Mucosa of descending colon (tissue), 3 donors: Measurements from ENCODE around the gene TRIM23. TPM values are rescaled to one million over a fixed set of nuclear protein-coding genes. Genes with fewer than 3 reads are reported as not detected.
A peak's percentile ranks its signal among the peaks of the same experiment; 100 is the strongest.

Source experiments
- ATAC-seq: fragments of 200-7000 bp; cut with Tn5 transposase; one replicate; pipeline ENCODE4 v1.9.1; 2020; ENCODE audit warnings: mild to moderate bottlenecking, moderate library complexity
- DNase-seq, 3 donors: peaks; one replicate each; pipeline ENCODE4 v3.0.0-alpha.2; 2020
- H3K36me3 ChIP-seq: fragments of 200-600 bp; one replicate; pipeline ENCODE4 v1.8.0; 2021; ENCODE audit warnings: low read depth, mild to moderate bottlenecking
- H3K4me1 ChIP-seq: fragments of 200-600 bp; one replicate; pipeline ENCODE4 v1.8.0; 2021; ENCODE audit warnings: low read depth, mild to moderate bottlenecking
- H3K4me3 ChIP-seq: fragments of 200-600 bp; one replicate; pipeline ENCODE4 v1.8.0; 2021; ENCODE audit warnings: mild to moderate bottlenecking
- H3K9me3 ChIP-seq: fragments of 200-600 bp; one replicate; pipeline ENCODE4 v1.8.0; 2021; ENCODE audit warnings: mild to moderate bottlenecking
- intact Hi-C, 2 donors: fragments of 100-400 bp; cut with DNase I in 1 of 2; cut with micrococcal nuclease in 1 of 2; formaldehyde crosslinking; loops; one replicate each; pipeline versions ENCODE4 v1.11.0 to v1.11.1; 2022; cut with DNase I, micrococcal nuclease
- long read RNA-seq, 2 donors: library from polyadenylated mRNA; unstranded; transcript quantifications; one replicate each; pipeline ENCODE4 v2.0.0, GENCODE V29; 2019 to 2021
- total RNA-seq, 3 donors: library from RNA; stranded (reverse); fragmentation: NEBNext Ultra II Directional in 2 of 3; extraction: Animal tissue kit (Norgen Biotek cat#: 25700) in 2 of 3; gene quantifications; one replicate each; pipeline versions ENCODE4 v1.2.1 to v1.2.4, GENCODE V29; 2021 to 2023
- TF ChIP-seq, protein P1 (sequence below): fragments of 200-600 bp; IDR thresholded peaks from one replicate; pipeline ENCODE4 v1.8.0; 2022; ENCODE audit warnings: antibody characterized with exemption, mild to moderate bottlenecking
- donor health status: DM: no; HTN: no; CAD: no; lungs with moderate emphysema.
- donor health status: DM: no; HTN: no; CAD: no.
- donor health status: DM: no; HTN: yes; CAD: no.

Gene TRIM23
- 10 to 100 TPM in 1 of 3 donors, 1 to 10 TPM in 2; 5.5 to 22.8 (median 8.5) TPM for total RNA-seq
- long read RNA-seq, donor 1, full-length matches to known transcripts: 20 of 25 reads
- long read RNA-seq, donor 1, partial matches to known transcripts: 3 of 25 reads
- long read RNA-seq, donor 1, other reads (novel, unspliced or antisense): 2 of 25 reads
- long read RNA-seq, donor 2, partial matches to known transcripts: 3 of 3 reads
- long read RNA-seq, donor 2, other reads (novel, unspliced or antisense): 0 of 3 reads

DNA sequence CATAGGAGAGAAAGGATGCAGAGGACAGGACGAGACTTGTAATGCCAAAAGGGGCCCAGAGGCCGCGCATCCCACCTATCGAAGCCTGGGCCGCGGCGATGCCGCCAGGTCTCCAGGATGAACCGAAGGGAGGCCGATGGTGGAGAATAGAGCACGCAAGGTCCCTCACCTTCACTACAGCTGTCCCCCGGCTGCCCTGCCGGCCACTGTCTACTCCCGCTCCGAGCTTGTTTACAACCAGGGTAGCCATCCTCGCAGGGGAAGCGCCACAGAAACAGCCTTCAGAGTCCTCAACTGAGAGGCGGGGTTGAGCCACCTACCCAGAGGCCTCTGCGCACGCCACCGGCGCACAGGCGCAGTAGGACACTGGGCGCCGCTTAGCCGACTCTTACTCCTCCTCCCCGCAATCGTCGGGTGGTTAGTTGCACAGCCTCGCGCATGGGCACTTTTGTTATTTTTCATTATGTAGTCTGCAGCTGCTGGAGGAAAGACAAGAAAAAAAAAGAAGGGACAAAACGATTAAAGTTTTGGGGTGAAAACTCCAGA, at the start of gene TRIM23:
TSS of gene TRIM23 (minus strand) at position 309 of the 546 bp plus-strand sequence. CDS start at position 250, 59 bp downstream.
- H3K9me3 ChIP-seq: no peaks in the 10 kb centered on the region
- peak; percentile 92 to 96 (median 93) for DNase-seq
- peak; percentile 99 for ATAC-seq
- intact Hi-C loops: no loop called here
- TF ChIP-seq, protein P1, sequence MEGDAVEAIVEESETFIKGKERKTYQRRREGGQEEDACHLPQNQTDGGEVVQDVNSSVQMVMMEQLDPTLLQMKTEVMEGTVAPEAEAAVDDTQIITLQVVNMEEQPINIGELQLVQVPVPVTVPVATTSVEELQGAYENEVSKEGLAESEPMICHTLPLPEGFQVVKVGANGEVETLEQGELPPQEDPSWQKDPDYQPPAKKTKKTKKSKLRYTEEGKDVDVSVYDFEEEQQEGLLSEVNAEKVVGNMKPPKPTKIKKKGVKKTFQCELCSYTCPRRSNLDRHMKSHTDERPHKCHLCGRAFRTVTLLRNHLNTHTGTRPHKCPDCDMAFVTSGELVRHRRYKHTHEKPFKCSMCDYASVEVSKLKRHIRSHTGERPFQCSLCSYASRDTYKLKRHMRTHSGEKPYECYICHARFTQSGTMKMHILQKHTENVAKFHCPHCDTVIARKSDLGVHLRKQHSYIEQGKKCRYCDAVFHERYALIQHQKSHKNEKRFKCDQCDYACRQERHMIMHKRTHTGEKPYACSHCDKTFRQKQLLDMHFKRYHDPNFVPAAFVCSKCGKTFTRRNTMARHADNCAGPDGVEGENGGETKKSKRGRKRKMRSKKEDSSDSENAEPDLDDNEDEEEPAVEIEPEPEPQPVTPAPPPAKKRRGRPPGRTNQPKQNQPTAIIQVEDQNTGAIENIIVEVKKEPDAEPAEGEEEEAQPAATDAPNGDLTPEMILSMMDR: no peak
- peaks cover 13% of the 10 kb centered on the region for H3K4me1 ChIP-seq
- no peaks in the 10 kb centered on the region for H3K36me3 ChIP-seq
- peak within 1 kb of the TSS; percentile 82 for H3K4me3 ChIP-seq

DNA sequence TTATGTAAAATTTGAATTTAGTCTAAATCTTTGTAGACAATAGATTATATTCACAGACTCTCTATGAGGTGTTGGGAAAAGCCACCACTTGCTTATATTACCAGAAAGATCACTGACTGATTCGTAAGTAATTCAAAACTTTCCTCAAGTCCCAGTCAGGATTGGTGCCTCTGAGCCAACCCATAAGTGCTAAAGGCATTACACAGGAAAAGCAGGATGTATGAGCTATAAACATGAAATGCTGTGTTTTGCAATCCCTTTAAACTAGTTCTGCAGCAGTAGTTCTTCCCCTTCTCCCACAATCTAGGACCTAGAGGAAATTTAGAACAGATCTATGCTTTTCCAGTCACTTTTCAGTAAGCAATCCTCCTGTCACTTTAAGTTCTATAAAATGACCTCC, 48.7 kb upstream of the TRIM23 start:
- intact Hi-C loops: no loop called here
- H3K4me1 ChIP-seq: no peaks in the 10 kb centered on the region
- no peaks in the 10 kb centered on the region for H3K36me3 ChIP-seq
- TF ChIP-seq, protein P1: no peak
- no peak overlapping the region for H3K4me3 ChIP-seq
- DNase-seq: no peak
- no peaks in the 10 kb centered on the region for H3K9me3 ChIP-seq
- no peak for ATAC-seq

DNA sequence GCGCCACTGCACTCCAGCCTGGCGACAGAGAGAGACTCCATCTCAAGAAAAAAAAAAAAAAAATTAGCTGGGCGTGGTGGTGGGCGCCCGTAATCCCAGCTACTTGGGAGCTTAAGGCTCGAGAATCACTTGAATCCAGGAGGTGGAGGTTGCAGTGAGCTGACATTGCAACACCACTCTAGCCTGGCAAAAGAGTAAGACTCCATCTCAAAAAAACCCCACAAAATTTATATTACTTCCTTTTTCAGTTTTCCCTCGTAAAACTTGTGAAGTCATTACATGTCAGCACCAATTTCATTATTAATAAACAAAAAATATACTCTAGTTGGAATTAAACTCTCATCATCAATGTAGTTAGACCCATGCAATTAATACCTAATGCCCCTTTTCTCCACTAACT, 44.6 kb upstream of the TRIM23 start:
- intact Hi-C loops: no loop called here
- ATAC-seq (no peak), DNase-seq (no peak)
- Histone ChIP-seq H3K4me1 (no peaks in the 10 kb centered on the region), H3K9me3 (no peaks in the 10 kb centered on the region), H3K36me3 (no peaks in the 10 kb centered on the region), H3K4me3 (no peak overlapping the region)
- TF ChIP-seq, protein P1: no peak

DNA sequence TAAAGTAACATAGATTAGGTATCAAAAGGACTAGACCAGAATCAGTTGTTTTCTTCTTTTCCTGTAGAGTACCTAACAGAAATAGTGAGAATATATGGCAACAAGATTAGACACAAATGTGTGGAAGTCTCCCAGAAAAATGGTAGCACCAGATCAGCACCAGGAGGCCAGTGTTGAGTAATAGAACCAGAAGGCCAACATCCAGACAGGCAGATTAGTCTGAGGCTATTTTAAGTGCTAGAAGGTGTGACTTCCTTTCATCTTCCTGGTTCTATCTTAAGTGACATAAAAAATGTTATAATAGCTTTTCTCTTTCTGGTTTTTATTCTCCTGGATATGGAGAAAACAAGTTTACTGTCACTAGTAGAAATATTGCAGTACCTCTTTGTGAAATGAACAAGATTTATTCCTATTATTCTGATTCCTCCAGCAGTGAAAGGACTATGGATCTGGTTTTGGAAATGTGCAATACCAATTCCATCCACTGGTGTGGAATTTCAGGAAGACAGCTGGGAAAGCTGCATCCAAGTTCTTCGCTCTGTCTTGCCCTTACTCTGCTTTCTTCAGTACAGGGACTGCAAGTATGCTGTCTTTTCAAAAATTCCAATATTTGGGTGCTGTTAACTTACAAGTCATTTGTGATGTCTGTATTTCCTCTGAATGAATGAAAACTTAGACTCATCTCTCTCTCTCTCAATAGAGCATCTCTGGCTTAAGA, 39.8 kb upstream of the TRIM23 start:
- no peak for ATAC-seq
- no peaks in the 10 kb centered on the region for H3K36me3 ChIP-seq
- intact Hi-C loops: no loop called here
- no peaks in the 10 kb centered on the region for H3K4me1 ChIP-seq
- H3K4me3 ChIP-seq: no peak overlapping the region
- no peak for DNase-seq
- TF ChIP-seq, protein P1: no peak
- H3K9me3 ChIP-seq: no peaks in the 10 kb centered on the region

- no peaks in the 10 kb centered on the region for H3K9me3 ChIP-seq
- no peaks in the 10 kb centered on the region for H3K36me3 ChIP-seq
- TF ChIP-seq, protein P1: no peak
- no peaks in the 10 kb centered on the region for H3K4me1 ChIP-seq
- intact Hi-C loops: no loop called here
- no peak overlapping the region for H3K4me3 ChIP-seq
- DNase-seq (no peak), ATAC-seq (no peak)
Observed at GRCh38 chr5:65654713-65655112, 30.6 kb upstream of the TRIM23 start.
